HepG2 (cell line): ENCODE data around the gene FHIT. TPM values are rescaled to one million over a fixed set of nuclear protein-coding genes. Genes with fewer than 3 reads are reported as not detected.

Experiments used
- ATAC-seq: fragments of 200-7000 bp; cut with Tn5 transposase; 3 replicates; pipeline ENCODE4 v1.9.1; 2020; ENCODE audit warnings: mild to moderate bottlenecking, moderate library complexity
- BruUV-seq: library from RNA; stranded (reverse); fragments of 400-500 nt; replicated peaks from 2 replicates; lab custom pipeline; 2021; lab: Mats Ljungman, UMichigan
- CTCF ChIA-PET: fragments of 300-600 bp; formaldehyde crosslinking; extraction: SDS; loops from one replicate; lab custom pipeline; 2021; ENCODE audit warnings: low total read pairs, inconsistent platforms, low intra/inter-chr PET ratio; lab: Yijun Ruan, JAX
- POLR2A ChIA-PET: fragments of 350-600 bp; sonication (Branson Sonifier 250); formaldehyde crosslinking; loops from one replicate; lab custom pipeline; 2020; ENCODE audit warnings: antibody characterized with exemption, inconsistent platforms; lab: Yijun Ruan, JAX
- DNase-seq: peaks from one replicate; pipeline ENCODE4 v3.0.0-alpha.2; 2015; ENCODE audit warnings: low spot score
- FAIRE-seq: peaks from 3 replicates; lab custom pipeline; 2011; peaks lifted over from hg19 to GRCh38; lab: Jason Lieb, UNC
- H2AFZ ChIP-seq: one replicate; pipeline ENCODE4 v1.6.1; 2011; ENCODE audit warnings: low read length, inconsistent platforms
- H3K27ac ChIP-seq: fragments of 300-600 bp; 3 replicates; pipeline ENCODE4 v1.8.0; 2011; ENCODE audit warnings: mixed run types, mild to moderate bottlenecking, mixed read lengths, low read length, inconsistent platforms; ENCODE audit not compliant: insufficient read depth; ENCODE audit errors: extremely low read length
- H3K27me3 ChIP-seq, 2 experiments: fragments of 200-600 bp in 1 of 2; 2 replicates in 1 of 2; 3 replicates in 1 of 2; pipeline versions ENCODE4 v1.6.0 to v1.8.0; 2011; ENCODE audit warnings: low read length in 2 of 2, mild to moderate bottlenecking in 2 of 2, moderate library complexity in 2 of 2, inconsistent platforms in 1 of 2; ENCODE audit not compliant: insufficient read depth in 2 of 2, control insufficient read depth in 1 of 2
- H3K36me3 ChIP-seq, 2 experiments: fragments of 200-600 bp in 1 of 2; replicated peaks in 1 of 2; 2 replicates in 1 of 2; 3 replicates in 1 of 2; pipeline versions ENCODE4 v1.5.1 to v1.8.0; 2011; ENCODE audit warnings: low read length in 2 of 2, inconsistent platforms in 1 of 2; ENCODE audit not compliant: insufficient read depth in 2 of 2, control insufficient read depth in 1 of 2
- H3K4me1 ChIP-seq: 2 replicates; pipeline ENCODE4 v1.5.1; 2012; ENCODE audit warnings: low read length, inconsistent platforms; ENCODE audit not compliant: insufficient read depth
- H3K4me2 ChIP-seq: 2 replicates; pipeline ENCODE4 v1.6.0; 2011; ENCODE audit warnings: low read depth, low read length, inconsistent platforms
- H3K4me3 ChIP-seq, 3 experiments: fragments of 200-600 bp in 1 of 3; sonication (generic), shearing (Covaris generic) in 1 of 3; replicated peaks in 1 of 3; 2 replicates each; pipeline ENCODE4 v1.5.1; 2011 to 2016; ENCODE audit warnings: low read length in 3 of 3, inconsistent platforms in 2 of 3, low read depth in 2 of 3, mild to moderate bottlenecking in 2 of 3, control low read depth in 1 of 3, mixed read lengths in 1 of 3; ENCODE audit not compliant: insufficient read depth in 1 of 3
- H3K79me2 ChIP-seq: one replicate; pipeline ENCODE4 v1.6.1; 2011; ENCODE audit warnings: low read length, inconsistent platforms; ENCODE audit not compliant: insufficient read depth
- H3K9ac ChIP-seq: 2 replicates; pipeline ENCODE4 v1.6.0; 2011; ENCODE audit warnings: mild to moderate bottlenecking, low read depth, low read length, inconsistent platforms; ENCODE audit not compliant: insufficient read depth
- H3K9me3 ChIP-seq: 2 replicates; pipeline ENCODE4 v1.5.1; 2012; ENCODE audit warnings: mild to moderate bottlenecking, low read length
- H4K20me1 ChIP-seq: 2 replicates; pipeline ENCODE4 v1.6.0; 2011; ENCODE audit warnings: inconsistent platforms, mild to moderate bottlenecking, low read length, moderate library complexity; ENCODE audit not compliant: insufficient read depth
- FOXA1 ChIP-seq, 2 experiments: fragments of 450-650 bp in 1 of 2; sonication (generic) in 1 of 2; formaldehyde crosslinking in 1 of 2; IDR thresholded peaks; 2 replicates each; pipeline versions ENCODE4 v1.4.0 to v1.6.1; 2016 to 2020; ENCODE audit warnings: missing genetic modification reagents in 1 of 2
- KDM1A ChIP-seq: IDR thresholded peaks from 2 replicates; pipeline ENCODE4 v1.6.1; 2016; ENCODE audit warnings: missing compliant biosample characterization
- NR2F6 ChIP-seq, 2 experiments: IDR thresholded peaks; 2 replicates each; pipeline ENCODE4 v1.6.1; 2016; ENCODE audit warnings: antibody characterized with exemption in 1 of 2, mild to moderate bottlenecking in 1 of 2
- RAD51 ChIP-seq: fragments of 450-650 bp; IDR thresholded peaks from 2 replicates; pipeline ENCODE4 v1.6.1; 2016; ENCODE audit warnings: borderline replicate concordance
- TFDP2 ChIP-seq: sonication (generic); formaldehyde crosslinking; IDR thresholded peaks from 2 replicates; pipeline ENCODE4 v1.4.0; 2020; ENCODE audit warnings: missing genetic modification reagents
- ZNF3 ChIP-seq: IDR thresholded peaks from 2 replicates; pipeline ENCODE4 v1.7.0; 2017; ENCODE audit warnings: inconsistent platforms
- ZNF354B ChIP-seq: sonication (generic); formaldehyde crosslinking; IDR thresholded peaks from 2 replicates; pipeline ENCODE4 v1.8.0; 2022; ENCODE audit warnings: mild to moderate bottlenecking, missing genetic modification reagents
- ZSCAN30 ChIP-seq: sonication (generic); formaldehyde crosslinking; IDR thresholded peaks from 2 replicates; pipeline ENCODE4 v1.5.0; 2020; ENCODE audit warnings: mild to moderate bottlenecking, missing genetic modification reagents
- in situ Hi-C: cut with HindIII; loops from 2 replicates; pipeline ENCODE4 v1.10.0; 2017; ENCODE audit warnings: low pct_unique_long_range_greater_than_20kb; ENCODE audit not compliant: extremely low pct_ligation_motif_present
- intact Hi-C: fragments of 100-400 bp; cut with micrococcal nuclease; formaldehyde crosslinking; loops from one replicate; pipeline ENCODE4 v1.10.0; 2022; ENCODE audit not compliant: unreplicated experiment
- polyA plus RNA-seq, 8 experiments: library from polyadenylated mRNA; depleted of rRNA in 3 of 8; stranded (reverse) in 7 of 8; unstranded in 1 of 8; fragments of >200 nt; fragmentation: Illumina TruSeq in 4 of 8; extraction: Trizol in 4 of 8; gene quantifications; 2 replicates each; pipeline versions ENCODE4 v1.2.1 to v1.2.3, GENCODE V29; 2011 to 2016; ENCODE audit warnings: low read depth in 4 of 8, missing spikeins in 1 of 8, mixed read lengths in 1 of 8; ENCODE audit not compliant: insufficient read depth in 1 of 8
- total RNA-seq, 5 experiments: library from RNA; depleted of rRNA; stranded (reverse); fragments of >200 nt; fragmentation: Illumina TruSeq; extraction: Trizol; gene quantifications; 2 replicates each; pipeline ENCODE4 v1.2.3, GENCODE V29; 2016; ENCODE audit warnings: low read depth in 1 of 5
- TF ChIP-seq, protein P1 (sequence below): sonication (generic); formaldehyde crosslinking; IDR thresholded peaks from 2 replicates; pipeline ENCODE4 v1.8.1; 2023; ENCODE audit warnings: mild to moderate bottlenecking, inconsistent platforms, moderate library complexity, missing genetic modification reagents, borderline replicate concordance
- TF ChIP-seq, protein P2 (sequence below): sonication (generic); formaldehyde crosslinking; IDR thresholded peaks from 2 replicates; pipeline ENCODE4 v1.5.0; 2020; ENCODE audit warnings: mild to moderate bottlenecking, missing genetic modification reagents

FHIT gene
- total and polyA plus RNA-seq, 2 of the 13 experiments (the other 11 are each of a cell fraction or from before 2014, with no cell fraction given) = 4.0 to 4.6 TPM

DNA sequence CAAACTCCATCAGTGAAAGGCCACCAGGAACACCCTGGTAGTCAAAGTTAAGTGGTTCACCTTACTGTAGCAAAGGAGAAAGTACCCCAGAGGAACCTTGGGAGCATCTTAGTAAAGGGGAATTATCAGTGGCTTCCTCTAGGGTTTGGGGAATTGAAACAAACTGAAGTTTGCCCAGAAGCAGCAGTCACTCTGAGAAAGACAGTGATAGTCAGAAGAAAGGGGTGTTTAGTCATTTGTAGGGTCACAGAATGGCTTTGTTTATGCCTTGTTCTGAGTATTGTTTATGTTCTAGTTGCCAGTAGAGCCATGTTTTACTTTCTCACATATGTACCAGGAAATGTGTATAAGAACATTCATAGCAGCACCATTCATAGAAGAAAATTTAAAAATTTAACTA lies 93.8 kb downstream of the FHIT start:
- ATAC-seq (no peak), FAIRE-seq (no peak), DNase-seq (no peak)
- Histone ChIP-seq H3K36me3 (no peaks in the 10 kb centered on the region), H3K79me2 (no peaks in the 10 kb centered on the region), H3K4me1 (no peaks in the 10 kb centered on the region), H3K27ac (no peak overlapping the region), H3K4me3 (no peak overlapping the region), H3K9ac (no peak overlapping the region), H3K4me2 (no peak overlapping the region), H4K20me1 (no peaks in the 10 kb centered on the region), H3K27me3 (no peaks in the 10 kb centered on the region), H3K9me3 (no peaks in the 10 kb centered on the region), H2AFZ (no peak overlapping the region)
- ChIA-PET POLR2A (no interaction called here), CTCF (no interaction called here)
- intact Hi-C loops (no loop called here), in situ Hi-C loops (no loop called here)
- TF ChIP-seq KDM1A (CRISPR knock-in tag) (no peak), ZNF3 (CRISPR knock-in tag) (no peak), TFDP2 (no peak), ZSCAN30 (CRISPR knock-in tag) (no peak), ZNF354B (CRISPR knock-in tag) (no peak), RAD51 (no peak), FOXA1 (IDR thresholded peaks at IDR 0.05) (no peak), FOXA1 (CRISPR knock-in tag; IDR thresholded peaks at IDR 0.05) (no peak), NR2F6 (IDR thresholded peaks at IDR 0.05) (no peak), NR2F6 (CRISPR knock-in tag; IDR thresholded peaks at IDR 0.05) (no peak)
- TF ChIP-seq, protein P1, sequence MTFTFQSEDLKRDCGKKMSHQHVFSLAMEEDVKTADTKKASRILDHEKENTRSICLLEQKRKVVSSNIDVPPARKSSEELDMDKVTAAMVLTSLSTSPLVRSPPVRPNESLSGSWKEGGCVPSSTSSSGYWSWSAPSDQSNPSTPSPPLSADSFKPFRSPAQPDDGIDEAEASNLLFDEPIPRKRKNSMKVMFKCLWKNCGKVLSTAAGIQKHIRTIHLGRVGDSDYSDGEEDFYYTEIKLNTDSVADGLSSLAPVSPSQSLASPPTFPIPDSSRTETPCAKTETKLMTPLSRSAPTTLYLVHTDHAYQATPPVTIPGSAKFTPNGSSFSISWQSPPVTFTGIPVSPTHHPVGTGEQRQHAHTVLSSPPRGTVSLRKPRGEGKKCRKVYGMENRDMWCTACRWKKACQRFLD (CRISPR knock-in tag) = no peak
- TF ChIP-seq, protein P2, sequence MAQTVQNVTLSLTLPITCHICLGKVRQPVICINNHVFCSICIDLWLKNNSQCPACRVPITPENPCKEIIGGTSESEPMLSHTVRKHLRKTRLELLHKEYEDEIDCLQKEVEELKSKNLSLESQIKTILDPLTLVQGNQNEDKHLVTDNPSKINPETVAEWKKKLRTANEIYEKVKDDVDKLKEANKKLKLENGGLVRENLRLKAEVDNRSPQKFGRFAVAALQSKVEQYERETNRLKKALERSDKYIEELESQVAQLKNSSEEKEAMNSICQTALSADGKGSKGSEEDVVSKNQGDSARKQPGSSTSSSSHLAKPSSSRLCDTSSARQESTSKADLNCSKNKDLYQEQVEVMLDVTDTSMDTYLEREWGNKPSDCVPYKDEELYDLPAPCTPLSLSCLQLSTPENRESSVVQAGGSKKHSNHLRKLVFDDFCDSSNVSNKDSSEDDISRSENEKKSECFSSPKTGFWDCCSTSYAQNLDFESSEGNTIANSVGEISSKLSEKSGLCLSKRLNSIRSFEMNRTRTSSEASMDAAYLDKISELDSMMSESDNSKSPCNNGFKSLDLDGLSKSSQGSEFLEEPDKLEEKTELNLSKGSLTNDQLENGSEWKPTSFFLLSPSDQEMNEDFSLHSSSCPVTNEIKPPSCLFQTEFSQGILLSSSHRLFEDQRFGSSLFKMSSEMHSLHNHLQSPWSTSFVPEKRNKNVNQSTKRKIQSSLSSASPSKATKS (CRISPR knock-in tag) = no peak
- BruUV-seq = no TSS peak
